ENCODE results near the gene AIRE.
A peak's percentile ranks its signal among the peaks of the same experiment; 100 is the strongest.

AIRE gene

DNA sequence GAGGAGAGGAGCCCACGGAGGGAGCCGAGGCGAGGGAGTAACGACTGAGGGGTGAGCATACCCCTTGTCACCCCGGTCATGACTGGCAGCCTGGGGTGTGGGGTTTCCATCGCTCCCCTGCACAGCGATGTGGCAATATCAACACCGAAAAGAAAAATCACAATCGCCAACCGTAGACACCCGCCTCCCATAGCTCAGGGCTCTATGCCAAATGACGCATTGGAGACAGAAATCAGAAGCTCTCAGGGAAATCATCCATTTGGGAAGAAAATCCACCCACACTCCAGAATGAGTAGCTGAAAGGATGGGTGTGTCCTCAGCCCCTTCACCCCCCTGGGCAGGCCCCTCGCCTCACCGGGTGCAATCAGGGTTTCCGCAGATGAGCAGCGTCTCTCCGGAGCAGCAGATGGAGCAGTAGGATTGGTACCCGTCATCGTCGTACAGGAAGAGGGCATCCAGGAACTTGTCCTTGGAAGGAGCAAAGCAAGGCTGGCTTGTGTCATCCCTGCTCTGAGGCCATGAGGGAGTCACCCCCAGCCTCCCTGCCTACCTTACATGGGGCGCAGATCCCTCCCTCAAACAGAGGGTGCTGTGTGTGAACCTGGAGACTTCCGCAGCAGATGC is 26.5 kb upstream of the AIRE start:
- Histone ChIP-seq H3K4me3 (ENCODE audit: low read depth, low read length) (no peak overlapping the region), H3K4me1 (ENCODE audit: control insufficient read depth, insufficient read depth, low read length) (peaks cover 9% of the 10 kb centered on the region), H3K9me3 (ENCODE audit: control insufficient read depth, insufficient read depth, low read length) (no peaks in the 10 kb centered on the region), H3K27ac (ENCODE audit: low read depth, low read length) (no peak overlapping the region), H3K36me3 (ENCODE audit: control insufficient read depth, insufficient read depth, low read length) (no peaks in the 10 kb centered on the region), H3K9ac (ENCODE audit: low read depth, low read length) (no peak overlapping the region), H3K27me3 (ENCODE audit: control insufficient read depth, insufficient read depth, low read length) (no peaks in the 10 kb centered on the region)

DNA sequence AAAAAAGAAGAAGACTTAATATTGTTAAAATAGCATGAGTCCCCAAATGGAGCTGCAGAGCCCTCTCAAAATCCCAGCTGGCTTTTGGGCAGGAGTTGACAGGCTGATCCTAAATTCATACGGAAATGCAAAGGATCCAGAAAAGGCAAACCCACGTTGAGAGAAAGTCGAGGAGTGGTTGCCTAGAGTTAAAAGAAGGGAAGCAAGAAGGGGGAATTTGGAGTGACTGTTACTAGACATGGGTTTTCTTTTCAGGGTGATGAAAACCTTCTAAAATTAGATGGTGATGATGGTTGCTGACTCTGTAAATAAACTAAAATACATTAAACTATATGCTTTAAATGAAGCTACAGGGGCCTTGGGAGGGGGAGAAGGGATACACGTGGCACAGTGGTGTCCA is 25.6 kb upstream of the AIRE start:
- H3K27ac ChIP-seq (ENCODE audit: low read depth, low read length): no peak overlapping the region
- no peaks in the 10 kb centered on the region for H3K36me3 ChIP-seq (ENCODE audit: control insufficient read depth, insufficient read depth, low read length)
- no peak overlapping the region for H3K4me3 ChIP-seq (ENCODE audit: low read depth, low read length)
- H3K9me3 ChIP-seq (ENCODE audit: control insufficient read depth, insufficient read depth, low read length): no peaks in the 10 kb centered on the region
- no peaks in the 10 kb centered on the region for H3K27me3 ChIP-seq (ENCODE audit: control insufficient read depth, insufficient read depth, low read length)
- H3K4me1 ChIP-seq (ENCODE audit: control insufficient read depth, insufficient read depth, low read length): peaks cover 9% of the 10 kb centered on the region
- no peak overlapping the region for H3K9ac ChIP-seq (ENCODE audit: low read depth, low read length)

DNA sequence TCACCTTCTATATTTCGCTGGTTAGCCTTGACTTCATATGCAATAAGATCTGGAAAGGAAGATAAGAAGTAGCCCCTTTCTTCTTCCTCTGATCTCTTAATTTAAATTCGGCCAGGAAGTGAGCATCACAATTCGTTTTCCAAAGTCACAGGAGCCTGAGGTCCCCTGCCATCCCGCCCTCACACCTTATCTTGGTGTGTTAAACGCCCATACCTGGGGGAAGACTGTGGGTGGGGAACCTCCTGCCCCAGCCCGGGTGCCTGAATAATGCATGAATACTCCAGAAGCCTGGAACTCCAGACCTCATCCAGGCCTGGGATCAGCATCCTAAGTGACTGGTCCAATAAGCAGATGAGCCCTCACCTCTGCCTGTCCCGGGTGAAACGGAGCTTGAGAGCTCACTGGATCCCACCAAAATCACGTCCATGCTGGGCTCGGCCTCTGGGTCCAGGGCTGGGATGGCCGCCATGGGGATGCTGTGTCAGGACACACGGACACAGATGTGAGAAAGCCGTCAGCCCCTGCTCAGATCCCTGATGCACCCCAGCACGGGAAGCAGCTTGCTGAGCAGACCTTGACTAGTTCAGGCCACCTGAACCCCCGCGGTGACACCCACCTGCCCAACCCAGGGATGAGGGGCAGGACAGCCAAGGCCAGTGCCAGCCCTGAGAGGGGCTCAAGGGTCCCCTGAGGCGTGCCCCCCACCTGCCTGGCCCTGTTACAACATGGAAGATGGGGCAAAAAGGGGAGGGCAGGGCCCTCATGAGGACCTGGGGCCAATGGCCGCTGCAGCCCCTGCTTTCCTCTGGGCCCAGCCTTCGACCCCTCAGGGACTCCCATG is 24.7 kb upstream of the AIRE start:
- Histone ChIP-seq H3K9ac (ENCODE audit: low read depth, low read length) (no peak overlapping the region), H3K4me1 (ENCODE audit: control insufficient read depth, insufficient read depth, low read length) (peaks cover 9% of the 10 kb centered on the region), H3K27ac (ENCODE audit: low read depth, low read length) (no peak overlapping the region), H3K27me3 (ENCODE audit: control insufficient read depth, insufficient read depth, low read length) (no peaks in the 10 kb centered on the region), H3K36me3 (ENCODE audit: control insufficient read depth, insufficient read depth, low read length) (no peaks in the 10 kb centered on the region), H3K4me3 (ENCODE audit: low read depth, low read length) (no peak overlapping the region), H3K9me3 (ENCODE audit: control insufficient read depth, insufficient read depth, low read length) (no peaks in the 10 kb centered on the region)

DNA sequence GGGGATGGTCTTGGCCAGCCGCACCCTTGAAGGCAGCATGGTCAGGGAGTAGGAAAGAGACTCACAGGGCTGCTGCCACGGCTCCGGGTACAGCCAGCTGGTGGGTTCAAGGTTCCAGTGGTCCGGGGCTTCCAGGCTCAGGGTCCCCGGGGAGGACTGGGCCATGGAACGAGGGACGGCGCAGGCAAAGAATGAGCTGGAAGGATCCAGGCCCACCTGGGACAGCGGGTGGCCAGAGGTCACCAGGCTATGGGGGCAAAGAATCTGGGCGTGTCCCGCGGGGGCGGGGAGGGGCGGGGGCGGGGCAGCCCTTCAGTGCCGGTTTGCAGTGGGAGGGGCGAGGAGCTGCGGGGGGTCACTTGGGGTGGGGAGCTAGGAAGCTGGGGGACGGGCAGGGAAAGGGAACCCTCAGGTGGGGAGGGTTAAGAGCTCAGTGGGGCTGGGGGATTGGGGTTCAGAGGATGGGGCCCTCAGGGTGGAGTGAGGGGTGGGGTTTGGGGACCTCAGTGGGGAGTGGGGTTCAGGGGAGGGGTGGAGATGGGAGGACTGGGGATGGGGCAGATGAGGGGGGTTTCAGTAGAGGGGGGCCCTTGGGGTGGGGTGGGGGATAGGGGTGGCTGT is 23.9 kb upstream of the AIRE start, which contains the start of gene DNMT3L:
DNMT3L (minus strand) TSS at position 223 of the 621 bp plus-strand sequence. CDS start 638 bp downstream, outside the sequence.
- no peak within 1 kb of the TSS for H3K27ac ChIP-seq (ENCODE audit: low read depth, low read length)
- H3K27me3 ChIP-seq (ENCODE audit: control insufficient read depth, insufficient read depth, low read length): no peaks in the 10 kb centered on the region
- H3K36me3 ChIP-seq (ENCODE audit: control insufficient read depth, insufficient read depth, low read length): no peaks in the 10 kb centered on the region
- no peak within 1 kb of the TSS for H3K4me3 ChIP-seq (ENCODE audit: low read depth, low read length)
- H3K9ac ChIP-seq (ENCODE audit: low read depth, low read length): no peak within 1 kb of the TSS
- peaks cover 9% of the 10 kb centered on the region for H3K4me1 ChIP-seq (ENCODE audit: control insufficient read depth, insufficient read depth, low read length)
- H3K9me3 ChIP-seq (ENCODE audit: control insufficient read depth, insufficient read depth, low read length): no peaks in the 10 kb centered on the region

DNA sequence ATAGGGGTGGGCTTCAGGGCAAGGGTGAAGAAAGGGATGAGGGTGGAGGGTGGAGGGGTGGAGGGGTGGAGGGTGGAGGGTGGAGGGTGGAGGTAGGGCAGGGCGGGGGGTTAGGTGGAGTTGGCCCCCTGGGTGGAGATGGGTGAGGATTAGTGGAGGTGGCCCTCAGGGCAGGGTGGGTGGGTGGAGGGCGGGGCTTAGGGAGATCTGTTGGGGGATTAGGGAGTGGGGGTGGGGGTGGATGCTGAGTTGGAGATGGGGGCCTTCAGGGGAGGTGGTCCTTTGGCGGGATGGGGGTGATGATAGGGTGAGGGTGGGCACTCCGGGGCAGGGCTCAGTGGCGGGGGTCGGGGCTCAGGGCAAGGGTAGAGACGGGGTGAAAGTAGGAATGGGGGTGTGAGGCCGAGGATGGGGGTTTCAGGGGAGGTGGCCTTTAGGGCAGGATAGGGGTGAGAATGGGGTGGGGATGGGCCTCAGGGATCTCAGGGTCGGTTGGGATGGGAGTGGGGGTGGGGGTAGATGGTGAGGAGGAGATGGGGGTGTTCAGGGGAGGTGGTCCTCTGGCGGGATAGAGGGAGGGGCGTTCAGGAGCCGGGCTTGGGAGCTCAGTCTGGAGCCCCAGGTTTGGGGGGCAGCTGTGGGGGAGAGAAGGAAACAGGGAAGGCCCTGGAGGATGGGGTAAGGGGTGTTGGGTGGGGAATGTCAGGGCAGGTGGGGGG is 23.2 kb upstream of the AIRE start:
- H3K27me3 ChIP-seq (ENCODE audit: control insufficient read depth, insufficient read depth, low read length): no peaks in the 10 kb centered on the region

DNA sequence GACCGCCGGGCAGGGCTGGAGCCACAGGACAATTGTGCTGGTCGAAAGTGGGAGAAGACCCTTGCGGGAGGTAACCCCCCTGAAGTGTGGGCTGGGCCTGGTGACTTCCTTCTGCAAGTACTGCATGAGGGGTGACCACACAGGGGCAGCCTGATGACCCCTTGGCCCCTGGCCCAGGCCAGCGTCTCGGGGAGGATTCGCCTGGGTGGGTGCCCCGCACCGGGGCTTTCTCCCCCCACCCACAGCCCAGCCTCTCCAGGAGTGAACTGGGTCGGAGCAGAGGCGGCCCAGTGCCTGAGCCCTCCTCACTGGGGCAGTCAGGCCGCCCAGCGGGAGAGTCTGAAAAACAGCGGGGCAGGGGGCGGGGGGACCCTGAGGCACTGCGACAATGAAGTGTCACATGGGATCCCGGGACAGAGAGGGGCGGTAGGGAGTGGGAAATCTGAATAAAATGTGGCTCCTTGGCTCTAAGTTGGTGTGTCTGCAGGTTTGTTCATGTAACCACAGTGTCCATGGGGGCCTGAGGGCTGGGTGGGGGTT is 22.4 kb upstream of the AIRE start:
- no peaks in the 10 kb centered on the region for H3K27me3 ChIP-seq (ENCODE audit: control insufficient read depth, insufficient read depth, low read length)
- peak overlapping the region; percentile 59 for H3K27ac ChIP-seq (ENCODE audit: low read depth, low read length)
- H3K4me1 ChIP-seq (ENCODE audit: control insufficient read depth, insufficient read depth, low read length): peaks cover 9% of the 10 kb centered on the region
- no peaks in the 10 kb centered on the region for H3K9me3 ChIP-seq (ENCODE audit: control insufficient read depth, insufficient read depth, low read length)
- no peaks in the 10 kb centered on the region for H3K36me3 ChIP-seq (ENCODE audit: control insufficient read depth, insufficient read depth, low read length)
- no peak overlapping the region for H3K4me3 ChIP-seq (ENCODE audit: low read depth, low read length)
- H3K9ac ChIP-seq (ENCODE audit: low read depth, low read length): no peak overlapping the region

More for the DNA sequence above, 23.2 kb upstream of the AIRE start:
- H3K27ac ChIP-seq (ENCODE audit: low read depth, low read length): no peak overlapping the region
- peaks cover 9% of the 10 kb centered on the region for H3K4me1 ChIP-seq (ENCODE audit: control insufficient read depth, insufficient read depth, low read length)
- H3K9me3 ChIP-seq (ENCODE audit: control insufficient read depth, insufficient read depth, low read length): no peaks in the 10 kb centered on the region
- H3K4me3 ChIP-seq (ENCODE audit: low read depth, low read length): no peak overlapping the region
- no peak overlapping the region for H3K9ac ChIP-seq (ENCODE audit: low read depth, low read length)
- H3K36me3 ChIP-seq (ENCODE audit: control insufficient read depth, insufficient read depth, low read length): no peaks in the 10 kb centered on the region

DNA sequence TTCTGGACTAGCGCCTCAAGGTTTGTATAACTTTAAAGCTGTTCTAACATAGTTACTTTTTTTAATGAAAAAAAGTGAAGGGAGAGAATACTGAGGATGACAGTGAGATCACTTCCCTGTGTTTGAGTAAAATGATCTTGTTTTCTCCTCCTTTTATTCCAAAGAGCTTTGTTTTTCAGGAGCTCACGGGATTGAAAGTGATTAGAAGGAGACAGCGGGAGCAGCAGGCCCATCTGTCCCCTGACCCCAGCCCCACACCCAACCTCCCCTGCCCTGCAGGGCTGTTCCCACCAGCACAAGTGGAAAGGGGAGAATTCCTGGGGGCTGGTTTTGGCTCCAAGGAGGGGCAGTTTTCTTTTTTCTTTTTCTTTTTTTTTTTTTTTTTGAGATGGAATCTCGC is 21.9 kb upstream of the AIRE start:
- Histone ChIP-seq H3K4me3 (ENCODE audit: low read depth, low read length) (no peak overlapping the region), H3K4me1 (ENCODE audit: control insufficient read depth, insufficient read depth, low read length) (peaks cover 9% of the 10 kb centered on the region), H3K27me3 (ENCODE audit: control insufficient read depth, insufficient read depth, low read length) (no peaks in the 10 kb centered on the region), H3K36me3 (ENCODE audit: control insufficient read depth, insufficient read depth, low read length) (no peaks in the 10 kb centered on the region), H3K9ac (ENCODE audit: low read depth, low read length) (no peak overlapping the region), H3K27ac (ENCODE audit: low read depth, low read length) (peak overlapping the region; percentile 59), H3K9me3 (ENCODE audit: control insufficient read depth, insufficient read depth, low read length) (no peaks in the 10 kb centered on the region)

DNA sequence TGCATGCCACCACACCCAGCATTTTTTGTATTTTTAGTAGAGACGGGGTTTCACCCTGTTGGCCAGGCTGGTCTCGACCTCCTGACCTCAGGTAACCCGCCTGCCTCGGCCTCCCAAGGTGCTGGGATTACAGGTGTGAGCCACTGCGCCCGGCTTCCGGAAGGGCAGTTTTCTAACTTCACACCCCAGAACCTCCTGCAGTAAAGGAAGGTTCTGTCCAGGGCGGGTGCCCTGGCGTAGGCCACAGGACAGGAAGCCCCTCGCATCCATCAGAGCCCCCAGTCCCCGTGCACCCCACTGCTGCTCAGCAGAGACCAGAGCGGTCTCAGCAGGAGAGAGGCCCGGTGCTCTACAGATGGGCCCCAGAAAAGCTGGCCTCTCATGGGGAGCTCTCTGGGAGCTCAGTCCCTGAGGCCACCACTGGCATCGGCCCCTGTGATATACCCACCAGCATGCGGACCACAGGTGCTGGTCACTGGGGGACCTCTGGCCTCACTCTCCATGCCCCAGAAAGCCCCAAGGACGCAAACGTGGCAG is 19.9 kb upstream of the AIRE start:
- no peak overlapping the region for H3K27ac ChIP-seq (ENCODE audit: low read depth, low read length)
- no peaks in the 10 kb centered on the region for H3K9me3 ChIP-seq (ENCODE audit: control insufficient read depth, insufficient read depth, low read length)
- H3K36me3 ChIP-seq (ENCODE audit: control insufficient read depth, insufficient read depth, low read length): no peaks in the 10 kb centered on the region
- H3K27me3 ChIP-seq (ENCODE audit: control insufficient read depth, insufficient read depth, low read length): no peaks in the 10 kb centered on the region
- H3K9ac ChIP-seq (ENCODE audit: low read depth, low read length): no peak overlapping the region
- H3K4me3 ChIP-seq (ENCODE audit: low read depth, low read length): no peak overlapping the region
- peaks cover 9% of the 10 kb centered on the region for H3K4me1 ChIP-seq (ENCODE audit: control insufficient read depth, insufficient read depth, low read length)

DNA sequence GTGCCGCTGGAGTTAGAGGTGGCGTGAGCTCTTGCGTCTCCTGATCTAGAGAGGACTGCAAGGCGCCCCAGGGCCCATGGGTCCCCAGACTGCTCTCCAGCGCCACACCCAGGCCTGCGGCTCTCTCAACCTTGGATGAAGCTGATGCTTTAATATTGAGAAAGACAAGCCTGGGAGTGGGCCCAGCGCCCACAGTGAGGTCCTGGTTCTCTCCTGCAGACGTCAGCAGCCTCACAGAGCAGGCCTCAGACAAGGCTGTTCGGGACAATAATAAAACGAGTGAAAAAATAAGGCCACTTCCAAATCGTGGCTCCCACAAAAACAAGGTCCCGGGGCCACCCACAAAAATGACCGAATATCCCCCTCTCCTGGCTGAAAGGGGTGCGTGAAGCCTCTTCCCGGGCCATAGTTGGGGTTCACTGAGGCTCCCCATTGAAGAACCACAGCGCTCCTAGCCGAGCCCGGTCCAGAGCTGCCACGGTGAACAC is 18.0 kb upstream of the AIRE start:
- Histone ChIP-seq H3K9me3 (ENCODE audit: control insufficient read depth, insufficient read depth, low read length) (no peaks in the 10 kb centered on the region), H3K9ac (ENCODE audit: low read depth, low read length) (no peak overlapping the region), H3K27me3 (ENCODE audit: control insufficient read depth, insufficient read depth, low read length) (no peaks in the 10 kb centered on the region), H3K27ac (ENCODE audit: low read depth, low read length) (no peak overlapping the region), H3K4me3 (ENCODE audit: low read depth, low read length) (no peak overlapping the region), H3K4me1 (ENCODE audit: control insufficient read depth, insufficient read depth, low read length) (peaks cover 9% of the 10 kb centered on the region), H3K36me3 (ENCODE audit: control insufficient read depth, insufficient read depth, low read length) (no peaks in the 10 kb centered on the region)

DNA sequence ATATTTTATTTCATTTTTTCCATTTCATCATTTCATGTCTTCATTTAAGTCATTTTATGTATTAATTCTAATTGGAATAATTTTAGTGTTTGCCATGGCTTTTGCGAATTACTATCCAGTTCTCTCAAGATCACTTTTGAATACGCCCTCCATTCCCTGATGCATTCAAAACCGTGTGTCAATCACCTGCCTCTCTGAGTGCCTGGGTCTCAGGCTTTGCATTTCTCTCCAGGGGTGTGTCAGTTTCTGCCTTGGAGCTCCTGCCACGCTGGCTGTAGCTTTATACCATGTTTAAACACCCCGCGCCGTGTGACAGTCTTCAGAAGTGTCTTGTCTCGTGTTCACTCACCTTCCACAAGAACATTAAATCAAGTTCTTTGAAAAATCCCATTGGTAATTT is 16.6 kb upstream of the AIRE start:
- Histone ChIP-seq H3K27ac (ENCODE audit: low read depth, low read length) (no peak overlapping the region), H3K27me3 (ENCODE audit: control insufficient read depth, insufficient read depth, low read length) (no peaks in the 10 kb centered on the region), H3K4me1 (ENCODE audit: control insufficient read depth, insufficient read depth, low read length) (no peaks in the 10 kb centered on the region), H3K9me3 (ENCODE audit: control insufficient read depth, insufficient read depth, low read length) (no peaks in the 10 kb centered on the region), H3K36me3 (ENCODE audit: control insufficient read depth, insufficient read depth, low read length) (no peaks in the 10 kb centered on the region), H3K4me3 (ENCODE audit: low read depth, low read length) (no peak overlapping the region), H3K9ac (ENCODE audit: low read depth, low read length) (no peak overlapping the region)

Measured in HUES48 (cell line).